Measurements from ENCODE around the gene TMEM107.

TMEM107 gene

DNA sequence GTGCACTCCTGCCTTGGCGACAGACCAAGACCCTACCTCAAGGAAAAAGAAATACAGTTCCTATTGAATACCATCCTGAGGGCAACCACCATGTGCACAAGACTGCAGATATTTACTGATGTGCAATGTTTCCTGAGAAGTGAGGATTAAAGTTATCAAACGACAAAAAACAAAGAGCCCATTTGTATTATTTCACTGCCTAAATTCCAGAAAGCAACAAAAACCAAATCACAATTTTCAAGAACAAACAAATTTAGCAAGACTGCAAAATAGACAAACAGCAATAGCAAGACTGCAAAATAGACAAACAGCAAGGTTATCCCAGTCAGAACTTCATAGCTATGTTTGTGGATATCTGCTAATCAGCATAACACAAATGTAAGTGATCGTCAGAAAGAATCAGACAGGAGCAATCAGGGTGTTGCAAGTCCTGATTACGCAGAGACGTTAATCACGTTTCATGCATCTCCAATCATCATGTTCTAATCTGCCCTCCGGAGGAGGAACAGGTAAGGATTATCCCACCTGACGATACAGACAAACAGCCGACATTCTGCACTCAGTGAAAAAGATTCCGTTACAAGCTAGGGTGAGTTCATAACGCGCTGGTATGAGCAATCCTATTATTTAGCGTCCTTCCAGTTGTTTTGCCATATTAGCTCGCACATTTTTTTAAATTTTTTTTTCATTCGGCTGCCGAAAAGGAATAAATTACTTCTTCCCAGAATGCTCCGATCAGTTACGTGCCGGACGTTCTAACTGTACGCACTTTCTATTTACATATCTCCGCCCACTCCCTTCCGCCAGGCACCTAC is 2.9 kb downstream of the TMEM107 start (continued):
- TF ChIP-seq, protein P1, sequence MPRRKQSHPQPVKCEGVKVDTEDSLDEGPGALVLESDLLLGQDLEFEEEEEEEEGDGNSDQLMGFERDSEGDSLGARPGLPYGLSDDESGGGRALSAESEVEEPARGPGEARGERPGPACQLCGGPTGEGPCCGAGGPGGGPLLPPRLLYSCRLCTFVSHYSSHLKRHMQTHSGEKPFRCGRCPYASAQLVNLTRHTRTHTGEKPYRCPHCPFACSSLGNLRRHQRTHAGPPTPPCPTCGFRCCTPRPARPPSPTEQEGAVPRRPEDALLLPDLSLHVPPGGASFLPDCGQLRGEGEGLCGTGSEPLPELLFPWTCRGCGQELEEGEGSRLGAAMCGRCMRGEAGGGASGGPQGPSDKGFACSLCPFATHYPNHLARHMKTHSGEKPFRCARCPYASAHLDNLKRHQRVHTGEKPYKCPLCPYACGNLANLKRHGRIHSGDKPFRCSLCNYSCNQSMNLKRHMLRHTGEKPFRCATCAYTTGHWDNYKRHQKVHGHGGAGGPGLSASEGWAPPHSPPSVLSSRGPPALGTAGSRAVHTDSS (tag by site-specific recombination; IDR thresholded peaks at IDR 0.05) = peak; percentile 13; the same call in 1 of the 2 replicates
- TF ChIP-seq, protein P2, sequence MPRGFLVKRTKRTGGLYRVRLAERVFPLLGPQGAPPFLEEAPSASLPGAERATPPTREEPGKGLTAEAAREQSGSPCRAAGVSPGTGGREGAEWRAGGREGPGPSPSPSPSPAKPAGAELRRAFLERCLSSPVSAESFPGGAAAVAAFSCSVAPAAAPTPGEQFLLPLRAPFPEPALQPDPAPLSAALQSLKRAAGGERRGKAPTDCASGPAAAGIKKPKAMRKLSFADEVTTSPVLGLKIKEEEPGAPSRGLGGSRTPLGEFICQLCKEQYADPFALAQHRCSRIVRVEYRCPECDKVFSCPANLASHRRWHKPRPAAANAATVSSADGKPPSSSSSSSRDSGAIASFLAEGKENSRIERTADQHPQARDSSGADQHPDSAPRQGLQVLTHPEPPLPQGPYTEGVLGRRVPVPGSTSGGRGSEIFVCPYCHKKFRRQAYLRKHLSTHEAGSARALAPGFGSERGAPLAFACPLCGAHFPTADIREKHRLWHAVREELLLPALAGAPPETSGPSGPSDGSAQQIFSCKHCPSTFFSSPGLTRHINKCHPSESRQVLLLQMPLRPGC (tag by site-specific recombination; IDR thresholded peaks at IDR 0.05) = peak; percentile 91
- TF ChIP-seq, protein P3, sequence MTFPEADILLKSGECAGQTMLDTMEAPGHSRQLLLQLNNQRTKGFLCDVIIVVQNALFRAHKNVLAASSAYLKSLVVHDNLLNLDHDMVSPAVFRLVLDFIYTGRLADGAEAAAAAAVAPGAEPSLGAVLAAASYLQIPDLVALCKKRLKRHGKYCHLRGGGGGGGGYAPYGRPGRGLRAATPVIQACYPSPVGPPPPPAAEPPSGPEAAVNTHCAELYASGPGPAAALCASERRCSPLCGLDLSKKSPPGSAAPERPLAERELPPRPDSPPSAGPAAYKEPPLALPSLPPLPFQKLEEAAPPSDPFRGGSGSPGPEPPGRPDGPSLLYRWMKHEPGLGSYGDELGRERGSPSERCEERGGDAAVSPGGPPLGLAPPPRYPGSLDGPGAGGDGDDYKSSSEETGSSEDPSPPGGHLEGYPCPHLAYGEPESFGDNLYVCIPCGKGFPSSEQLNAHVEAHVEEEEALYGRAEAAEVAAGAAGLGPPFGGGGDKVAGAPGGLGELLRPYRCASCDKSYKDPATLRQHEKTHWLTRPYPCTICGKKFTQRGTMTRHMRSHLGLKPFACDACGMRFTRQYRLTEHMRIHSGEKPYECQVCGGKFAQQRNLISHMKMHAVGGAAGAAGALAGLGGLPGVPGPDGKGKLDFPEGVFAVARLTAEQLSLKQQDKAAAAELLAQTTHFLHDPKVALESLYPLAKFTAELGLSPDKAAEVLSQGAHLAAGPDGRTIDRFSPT (tag by site-specific recombination; IDR thresholded peaks at IDR 0.05) = peak; percentile 65; the same call in 1 of the 2 replicates
- no peak for TF ChIP-seq ZNF664 (tag by site-specific recombination; IDR thresholded peaks at IDR 0.05)
- no peak for TF ChIP-seq ZNF133 (tag by site-specific recombination; IDR thresholded peaks at IDR 0.05)
- TF ChIP-seq IKZF3 (tag by site-specific recombination; IDR thresholded peaks at IDR 0.05) = peak; percentile 97
- TF ChIP-seq, protein P4, sequence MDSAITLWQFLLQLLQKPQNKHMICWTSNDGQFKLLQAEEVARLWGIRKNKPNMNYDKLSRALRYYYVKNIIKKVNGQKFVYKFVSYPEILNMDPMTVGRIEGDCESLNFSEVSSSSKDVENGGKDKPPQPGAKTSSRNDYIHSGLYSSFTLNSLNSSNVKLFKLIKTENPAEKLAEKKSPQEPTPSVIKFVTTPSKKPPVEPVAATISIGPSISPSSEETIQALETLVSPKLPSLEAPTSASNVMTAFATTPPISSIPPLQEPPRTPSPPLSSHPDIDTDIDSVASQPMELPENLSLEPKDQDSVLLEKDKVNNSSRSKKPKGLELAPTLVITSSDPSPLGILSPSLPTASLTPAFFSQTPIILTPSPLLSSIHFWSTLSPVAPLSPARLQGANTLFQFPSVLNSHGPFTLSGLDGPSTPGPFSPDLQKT (IDR thresholded peaks at IDR 0.05; ENCODE audit: borderline replicate concordance, low read depth, low read length) = peak; percentile 89
- peak; percentile 95 for TF ChIP-seq ZNF76 (tag by site-specific recombination; IDR thresholded peaks at IDR 0.05; ENCODE audit: borderline replicate concordance, low read depth)
- TF ChIP-seq KLF9 (tag by site-specific recombination; IDR thresholded peaks at IDR 0.05; ENCODE audit: low read depth) = no peak
- no peak for TF ChIP-seq ZNF707 (tag by site-specific recombination; IDR thresholded peaks at IDR 0.05)
- no peak for TF ChIP-seq ZNF174 (tag by site-specific recombination; IDR thresholded peaks at IDR 0.05)
- TF ChIP-seq ZNF138 (tag by site-specific recombination; IDR thresholded peaks at IDR 0.05; ENCODE audit: borderline replicate concordance) = no peak
- TF ChIP-seq, protein P5, sequence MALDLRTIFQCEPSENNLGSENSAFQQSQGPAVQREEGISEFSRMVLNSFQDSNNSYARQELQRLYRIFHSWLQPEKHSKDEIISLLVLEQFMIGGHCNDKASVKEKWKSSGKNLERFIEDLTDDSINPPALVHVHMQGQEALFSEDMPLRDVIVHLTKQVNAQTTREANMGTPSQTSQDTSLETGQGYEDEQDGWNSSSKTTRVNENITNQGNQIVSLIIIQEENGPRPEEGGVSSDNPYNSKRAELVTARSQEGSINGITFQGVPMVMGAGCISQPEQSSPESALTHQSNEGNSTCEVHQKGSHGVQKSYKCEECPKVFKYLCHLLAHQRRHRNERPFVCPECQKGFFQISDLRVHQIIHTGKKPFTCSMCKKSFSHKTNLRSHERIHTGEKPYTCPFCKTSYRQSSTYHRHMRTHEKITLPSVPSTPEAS (tag by site-specific recombination; IDR thresholded peaks at IDR 0.05) = no peak
- TF ChIP-seq SP2 (tag by site-specific recombination; IDR thresholded peaks at IDR 0.05) = peak; percentile 74
- TF ChIP-seq ZNF48 (tag by site-specific recombination; IDR thresholded peaks at IDR 0.05) = no peak
- TF ChIP-seq ZNF121 (tag by site-specific recombination; IDR thresholded peaks at IDR 0.05) = no peak
- TF ChIP-seq ZNF521 (tag by site-specific recombination; IDR thresholded peaks at IDR 0.05) = no peak
- TF ChIP-seq ZNF560 (tag by site-specific recombination; IDR thresholded peaks at IDR 0.05; ENCODE audit: borderline replicate concordance) = no peak
- TF ChIP-seq ZNF266 (tag by site-specific recombination; IDR thresholded peaks at IDR 0.05; ENCODE audit: low read depth) = no peak
- TF ChIP-seq ZNF157 (tag by site-specific recombination; IDR thresholded peaks at IDR 0.05) = no peak
- TF ChIP-seq ZNF561 (tag by site-specific recombination; IDR thresholded peaks at IDR 0.05; ENCODE audit: borderline replicate concordance) = peak; percentile 75; the same call in 1 of the 2 replicates
- TF ChIP-seq TRIM28 (IDR thresholded peaks at IDR 0.05; ENCODE audit: borderline replicate concordance, low read length) = peak; percentile 86; the same call in 1 of the 2 replicates
- TF ChIP-seq ZNF146 (tag by site-specific recombination; IDR thresholded peaks at IDR 0.05) = peak; percentile 68
- no peak for TF ChIP-seq ZNF155 (tag by site-specific recombination; IDR thresholded peaks at IDR 0.05)
- no peak for TF ChIP-seq RBAK (tag by site-specific recombination; IDR thresholded peaks at IDR 0.05)
- no peak for TF ChIP-seq ZNF132 (tag by site-specific recombination; IDR thresholded peaks at IDR 0.05; ENCODE audit: borderline replicate concordance)
- TF ChIP-seq ZNF416 (tag by site-specific recombination; IDR thresholded peaks at IDR 0.05) = no peak
- TF ChIP-seq OSR2 (tag by site-specific recombination; IDR thresholded peaks at IDR 0.05) = peak; percentile 39; the same call in 1 of the 2 replicates
- 0 out of 2 replicates have a peak, but pooled peaks have one; percentile 34 for TF ChIP-seq ZNF596 (tag by site-specific recombination; IDR thresholded peaks at IDR 0.05)
- no peak for TF ChIP-seq YY2 (tag by site-specific recombination; IDR thresholded peaks at IDR 0.05)
- no peak; the same call in 1 of the 2 replicates for TF ChIP-seq EGR2 (tag by site-specific recombination; IDR thresholded peaks at IDR 0.05; ENCODE audit: low read depth)
- no peak for TF ChIP-seq ZNF311 (tag by site-specific recombination; IDR thresholded peaks at IDR 0.05; ENCODE audit: borderline replicate concordance)
